ENCODE data around the gene BTBD9.
A peak's percentile ranks its signal among the peaks of the same experiment; 100 is the strongest.

The BTBD9 gene

GRCh38 chr6:38505826-38506225, 133.9 kb downstream of the BTBD9 start:
- DNase-seq (ENCODE audit: low read depth): no peak

GRCh38 chr6:38504996-38505395, 134.7 kb downstream of the BTBD9 start:
- DNase-seq (ENCODE audit: low read depth): no peak

GRCh38 chr6:38503960-38504682, 135.6 kb downstream of the BTBD9 start:
- DNase-seq (ENCODE audit: low read depth): no peak

GRCh38 chr6:38503032-38503773, 136.5 kb downstream of the BTBD9 start:
- no peak for DNase-seq (ENCODE audit: low read depth)

GRCh38 chr6:38502423-38502822, 137.3 kb downstream of the BTBD9 start:
- no peak for DNase-seq (ENCODE audit: low read depth)

GRCh38 chr6:38501931-38502330, 137.8 kb downstream of the BTBD9 start:
- DNase-seq (ENCODE audit: low read depth): no peak

- no peak for DNase-seq (ENCODE audit: low read depth)
Measured at GRCh38 chr6:38499529-38500096, 140.1 kb downstream of the BTBD9 start.

GRCh38 chr6:38498805-38499445, 140.8 kb downstream of the BTBD9 start:
- DNase-seq (ENCODE audit: low read depth): no peak

- no peak for DNase-seq (ENCODE audit: low read depth)
Measured at GRCh38 chr6:38498085-38498484, 141.6 kb downstream of the BTBD9 start.

GRCh38 chr6:38497546-38497945, 142.2 kb downstream of the BTBD9 start:
- DNase-seq (ENCODE audit: low read depth): no peak

- DNase-seq (ENCODE audit: low read depth): no peak
Measured at GRCh38 chr6:38495922-38496635, 143.7 kb downstream of the BTBD9 start.

- no peak for DNase-seq (ENCODE audit: low read depth)
Measured at GRCh38 chr6:38495518-38495917, 144.2 kb downstream of the BTBD9 start.

GRCh38 chr6:38493931-38494547, 145.7 kb downstream of the BTBD9 start:
- peak; percentile 69 for DNase-seq (ENCODE audit: low read depth)

GRCh38 chr6:38492031-38492430, 147.7 kb downstream of the BTBD9 start:
- no peak for DNase-seq (ENCODE audit: low read depth)

- no peak for DNase-seq (ENCODE audit: low read depth)
Measured at GRCh38 chr6:38489951-38490350, 149.8 kb downstream of the BTBD9 start.

GRCh38 chr6:38487423-38487822, 152.3 kb downstream of the BTBD9 start:
- DNase-seq (ENCODE audit: low read depth): no peak

- DNase-seq (ENCODE audit: low read depth): no peak
Measured at GRCh38 chr6:38485488-38485887, 154.2 kb downstream of the BTBD9 start.

- no peak for DNase-seq (ENCODE audit: low read depth)
Measured at GRCh38 chr6:38484656-38485055, 155.1 kb downstream of the BTBD9 start.

GRCh38 chr6:38483526-38483925, 156.2 kb downstream of the BTBD9 start:
- no peak for DNase-seq (ENCODE audit: low read depth)

- no peak for DNase-seq (ENCODE audit: low read depth)
Measured at GRCh38 chr6:38482466-38482865, 157.3 kb downstream of the BTBD9 start.

- no peak for DNase-seq (ENCODE audit: low read depth)
Measured at GRCh38 chr6:38481851-38482250, 157.9 kb downstream of the BTBD9 start.

Data from stimulated activated CD8-positive, alpha-beta memory T cell treated with anti-CD3 and anti-CD28 coated beads, Interleukin-15, amount 100 ng/mL, for 24 hours (primary cell).